ENCODE results near the gene OSBPL6. TPM values are rescaled to one million over a fixed set of nuclear protein-coding genes. Genes with fewer than 3 reads are reported as not detected.

The OSBPL6 gene
- total RNA-seq, 1 experiment from 2014 or later = 11.6 TPM

GRCh38 chr2:178230396-178230795 is 36.1 kb downstream of the OSBPL6 start:
- CTCF ChIA-PET = no interaction called here
- Histone ChIP-seq H3K27me3 (ENCODE audit: insufficient read depth, low read length) (no peaks in the 10 kb centered on the region), H3K27ac (ENCODE audit: low read depth, low read length) (no peak overlapping the region)

GRCh38 chr2:178233428-178233827 is 39.1 kb downstream of the OSBPL6 start:
- intact Hi-C loops (cut with micrococcal nuclease) = no loop called here
- RAD21 ChIA-PET (ENCODE audit: low non-redundant PET in 1 of 2, low total read pairs in 2 of 2, uncharacterized antibody in 2 of 2, unreplicated experiment in 2 of 2) = no interaction called here
- Histone ChIP-seq H3K9ac (ENCODE audit: low read length) (no peak overlapping the region), H3K9me3 (ENCODE audit: control insufficient read depth in 1 of 2, insufficient read depth in 1 of 2, low read depth in 1 of 2, low read length in 2 of 2) (no peaks in the 10 kb centered on the region), H3K9me2 (ENCODE audit: insufficient read depth) (no peaks in the 10 kb centered on the region), H3K36me3 (ENCODE audit: control insufficient read depth in 1 of 2, insufficient read depth in 2 of 2, low read length in 2 of 2) (no peaks in the 10 kb centered on the region), H3K4me1 (ENCODE audit: control insufficient read depth in 1 of 2, insufficient read depth in 2 of 2, low read length in 2 of 2) (no peaks in the 10 kb centered on the region), H3K4me3 (replicated peaks in 1 of 2; ENCODE audit: low read depth in 1 of 2, low read length in 2 of 2) (no peak overlapping the region), H3K27ac (ENCODE audit: low read depth, low read length) (no peak overlapping the region), H3K4me2 (ENCODE audit: low read length) (no peak overlapping the region), H4K20me1 (ENCODE audit: insufficient read depth) (no peaks in the 10 kb centered on the region), H2AFZ (ENCODE audit: low read depth, low read length, poor library complexity, severe bottlenecking) (no peak overlapping the region), H3K79me2 (ENCODE audit: insufficient read depth, low read length) (no peaks in the 10 kb centered on the region), H3K27me3 (ENCODE audit: insufficient read depth, low read length) (no peaks in the 10 kb centered on the region)
- CTCF ChIA-PET = no interaction called here
- BruUV-seq (replicated peaks) = no TSS peak
- no peak for ATAC-seq
- POLR2A ChIA-PET = no interaction called here
- no peak for DNase-seq (ENCODE audit: low read depth, low spot score)
- no peak for TF ChIP-seq ELF1 (IDR thresholded peaks at IDR 0.05; ENCODE audit: borderline replicate concordance, low read depth)
- no peak for TF ChIP-seq ZFX (IDR thresholded peaks at IDR 0.05)
- no peak for TF ChIP-seq EGR1 (IDR thresholded peaks at IDR 0.05; ENCODE audit: low read depth)
- no peak for TF ChIP-seq ZNF274 (IDR thresholded peaks at IDR 0.05; ENCODE audit: low read depth, low read length)
- no peak for TF ChIP-seq ZBTB33 (IDR thresholded peaks at IDR 0.05; ENCODE audit: extremely low read depth, insufficient replicate concordance, low read length)
- no peak for TF ChIP-seq SIN3A (IDR thresholded peaks at IDR 0.05; ENCODE audit: low read depth)
- no peak for TF ChIP-seq POLR2AphosphoS5 (IDR thresholded peaks at IDR 0.05; ENCODE audit: low read depth, low read length)
- TF ChIP-seq SP1 (IDR thresholded peaks at IDR 0.05; ENCODE audit: low read depth) = no peak
- no peak for TF ChIP-seq MAX (IDR thresholded peaks at IDR 0.05)
- no peak for TF ChIP-seq CEBPB (IDR thresholded peaks at IDR 0.05; ENCODE audit: low read depth)
- no peak for TF ChIP-seq CBX3 (IDR thresholded peaks at IDR 0.05; ENCODE audit: low read depth)
- TF ChIP-seq CTCF (IDR thresholded peaks at IDR 0.05 in 2 of 3, conservative IDR thresholded peaks at IDR 0.05 in 1 of 3; ENCODE audit: borderline replicate concordance in 1 of 3, insufficient read depth in 1 of 3, low read depth in 2 of 3, low read length in 2 of 3) = no peak
- TF ChIP-seq ATF3 (IDR thresholded peaks at IDR 0.05) = no peak

More at GRCh38 chr2:178230396-178230795, 36.1 kb downstream of the OSBPL6 start:
- ChIA-PET POLR2A (no interaction called here), RAD21 (ENCODE audit: low non-redundant PET in 1 of 2, low total read pairs in 2 of 2, uncharacterized antibody in 2 of 2, unreplicated experiment in 2 of 2) (no interaction called here)
- no peaks in the 10 kb centered on the region for H3K9me2 ChIP-seq (ENCODE audit: insufficient read depth)
- TF ChIP-seq ATF3 (IDR thresholded peaks at IDR 0.05) = no peak
- no peak for TF ChIP-seq EZH2 (IDR thresholded peaks at IDR 0.05)
- no peak for TF ChIP-seq CBX3 (IDR thresholded peaks at IDR 0.05; ENCODE audit: low read depth)
- TF ChIP-seq ZFX (IDR thresholded peaks at IDR 0.05) = no peak
- TF ChIP-seq TCF7L2 (IDR thresholded peaks at IDR 0.05; ENCODE audit: borderline replicate concordance, extremely low read depth, insufficient read depth, insufficient read length) = no peak
- intact Hi-C loops (cut with micrococcal nuclease) = no loop called here
- BruUV-seq (replicated peaks) = no TSS peak
- no peak overlapping the region for H3K4me2 ChIP-seq (ENCODE audit: low read length)
- H3K36me3 ChIP-seq (ENCODE audit: control insufficient read depth in 1 of 2, insufficient read depth in 2 of 2, low read length in 2 of 2) = no peaks in the 10 kb centered on the region
- no peaks in the 10 kb centered on the region for H3K79me2 ChIP-seq (ENCODE audit: insufficient read depth, low read length)
- H3K4me3 ChIP-seq (replicated peaks in 1 of 2; ENCODE audit: low read depth in 1 of 2, low read length in 2 of 2) = no peak overlapping the region
- no peaks in the 10 kb centered on the region for H4K20me1 ChIP-seq (ENCODE audit: insufficient read depth)
- H3K4me1 ChIP-seq (ENCODE audit: control insufficient read depth in 1 of 2, insufficient read depth in 2 of 2, low read length in 2 of 2) = no peaks in the 10 kb centered on the region
- no peak for DNase-seq (ENCODE audit: low read depth, low spot score)
- H3K9ac ChIP-seq (ENCODE audit: low read length) = no peak overlapping the region
- no peaks in the 10 kb centered on the region for H3K9me3 ChIP-seq (ENCODE audit: control insufficient read depth in 1 of 2, insufficient read depth in 1 of 2, low read depth in 1 of 2, low read length in 2 of 2)
- no peak overlapping the region for H2AFZ ChIP-seq (ENCODE audit: low read depth, low read length, poor library complexity, severe bottlenecking)
- ATAC-seq = no peak

All from HCT116 (cell line).